Lower leg skin (tissue), 3 donors: ENCODE measurements around the gene GJA9.

ENCODE experiments used
- POLR2A ChIP-seq, 2 donors: fragments of 450-650 bp; IDR thresholded peaks; one replicate each; pipeline ENCODE4 v1.6.1; 2016 to 2017; ENCODE audit warnings: antibody characterized with exemption in 2 of 2, mild to moderate bottlenecking in 1 of 2, moderate library complexity in 1 of 2
- TF ChIP-seq, protein P1 (sequence below), 3 donors: fragments of 450-650 bp; IDR thresholded peaks; one replicate each; pipeline ENCODE4 v1.5.1; 2016; ENCODE audit warnings: antibody characterized with exemption in 3 of 3, mild to moderate bottlenecking in 3 of 3, moderate library complexity in 2 of 3

DNA sequence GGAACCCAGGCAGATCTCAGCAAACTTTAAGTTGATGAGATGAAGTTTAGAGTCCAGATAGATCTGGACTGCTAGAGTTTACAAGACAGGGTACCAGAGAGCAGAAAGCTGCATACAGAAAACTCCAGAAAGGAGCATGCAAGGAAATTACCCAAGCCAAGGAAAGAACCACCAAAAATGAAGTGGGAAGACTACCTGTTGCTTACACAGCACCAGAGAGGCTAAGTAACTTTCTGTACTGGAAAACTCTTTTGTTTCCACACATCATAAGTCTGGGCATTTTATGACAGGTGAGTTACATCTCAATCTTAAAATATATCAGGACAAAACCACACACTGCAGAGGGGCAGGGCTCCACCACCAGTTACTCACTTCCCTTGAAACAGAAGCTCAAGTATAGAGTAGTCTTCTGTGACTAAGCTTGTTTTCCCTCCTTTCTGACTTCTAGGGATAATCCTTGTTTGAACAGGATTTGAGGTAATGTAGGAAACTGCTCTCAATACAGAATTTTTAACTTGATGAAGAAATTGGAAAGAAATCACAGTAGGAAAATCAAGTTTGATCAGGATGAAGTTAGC is 17.4 kb upstream of the GJA9 start:
- TF ChIP-seq, protein P1, sequence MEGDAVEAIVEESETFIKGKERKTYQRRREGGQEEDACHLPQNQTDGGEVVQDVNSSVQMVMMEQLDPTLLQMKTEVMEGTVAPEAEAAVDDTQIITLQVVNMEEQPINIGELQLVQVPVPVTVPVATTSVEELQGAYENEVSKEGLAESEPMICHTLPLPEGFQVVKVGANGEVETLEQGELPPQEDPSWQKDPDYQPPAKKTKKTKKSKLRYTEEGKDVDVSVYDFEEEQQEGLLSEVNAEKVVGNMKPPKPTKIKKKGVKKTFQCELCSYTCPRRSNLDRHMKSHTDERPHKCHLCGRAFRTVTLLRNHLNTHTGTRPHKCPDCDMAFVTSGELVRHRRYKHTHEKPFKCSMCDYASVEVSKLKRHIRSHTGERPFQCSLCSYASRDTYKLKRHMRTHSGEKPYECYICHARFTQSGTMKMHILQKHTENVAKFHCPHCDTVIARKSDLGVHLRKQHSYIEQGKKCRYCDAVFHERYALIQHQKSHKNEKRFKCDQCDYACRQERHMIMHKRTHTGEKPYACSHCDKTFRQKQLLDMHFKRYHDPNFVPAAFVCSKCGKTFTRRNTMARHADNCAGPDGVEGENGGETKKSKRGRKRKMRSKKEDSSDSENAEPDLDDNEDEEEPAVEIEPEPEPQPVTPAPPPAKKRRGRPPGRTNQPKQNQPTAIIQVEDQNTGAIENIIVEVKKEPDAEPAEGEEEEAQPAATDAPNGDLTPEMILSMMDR (IDR thresholded peaks at IDR 0.05): no peak
- TF ChIP-seq POLR2A (IDR thresholded peaks at IDR 0.05): no peak
